SK-N-SH treated with all-trans-retinoic acid at 6 μM for 48 hours (cell line): ENCODE results near the gene NAALADL2.

Experiments
- BACH2 ChIP-seq: fragments of 250-450 bp; sonication (Bioruptor Pico); IDR thresholded peaks from 2 replicates; pipeline ENCODE4 v1.9.0; 2021; ENCODE audit warnings: mild to moderate bottlenecking, borderline replicate concordance
- CSRNP3 ChIP-seq: fragments of 250-450 bp; sonication (Bioruptor Pico); IDR thresholded peaks from 2 replicates; pipeline ENCODE4 v1.5.1; 2021; ENCODE audit warnings: mild to moderate bottlenecking, moderate library complexity
- ISL1 ChIP-seq: fragments of 250-450 bp; sonication (Bioruptor Pico); IDR thresholded peaks from 2 replicates; pipeline ENCODE4 v2.1.2; 2022; ENCODE audit warnings: mild to moderate bottlenecking, moderate library complexity
- PATZ1 ChIP-seq: fragments of 250-450 bp; sonication (Bioruptor Pico); IDR thresholded peaks from 2 replicates; pipeline ENCODE4 v1.8.0; 2020; ENCODE audit warnings: mild to moderate bottlenecking, moderate library complexity, borderline replicate concordance
- POU6F1 ChIP-seq: fragments of 250-450 bp; sonication (Bioruptor Pico); IDR thresholded peaks from 2 replicates; pipeline ENCODE4 v1.8.0; 2021; ENCODE audit warnings: low read depth, mild to moderate bottlenecking, moderate library complexity, borderline replicate concordance
- RARB ChIP-seq: fragments of 250-450 bp; sonication (Bioruptor Pico); IDR thresholded peaks from 2 replicates; pipeline ENCODE4 v1.8.0; 2021; ENCODE audit warnings: mild to moderate bottlenecking, moderate library complexity
- ZC3H10 ChIP-seq: fragments of 250-450 bp; sonication (Bioruptor Pico); IDR thresholded peaks from 2 replicates; pipeline ENCODE4 v1.5.1; 2021; ENCODE audit warnings: mild to moderate bottlenecking, moderate library complexity
- ZNF565 ChIP-seq: fragments of 450-650 bp; formaldehyde crosslinking; conservative IDR thresholded peaks from 2 replicates; pipeline ENCODE4 v1.5.0; 2020; ENCODE audit warnings: low read depth, mild to moderate bottlenecking, moderate library complexity
- ZNF8 ChIP-seq: fragments of 450-650 bp; formaldehyde crosslinking; IDR thresholded peaks from 2 replicates; pipeline ENCODE4 v1.5.0; 2020; ENCODE audit warnings: mild to moderate bottlenecking, moderate library complexity

GRCh38 chr3:175185903-175186302 is 326.8 kb downstream of the NAALADL2 start:
- TF ChIP-seq POU6F1 (CRISPR knock-in tag) (no peak), PATZ1 (CRISPR knock-in tag) (no peak), RARB (CRISPR knock-in tag) (no peak), ISL1 (CRISPR knock-in tag) (no peak), CSRNP3 (CRISPR knock-in tag) (no peak), ZC3H10 (CRISPR knock-in tag) (no peak), ZNF8 (CRISPR knock-in tag) (no peak), BACH2 (no peak), ZNF565 (no peak)
